ENCODE data around the gene RNF6. TPM values are rescaled to one million over a fixed set of nuclear protein-coding genes. Genes with fewer than 3 reads are reported as not detected.

RNF6 gene
- 16.9 and 25.5 TPM in 2 replicates for total RNA-seq
- long read RNA-seq, transcript RNF6-201 (5 exons, 3,282 nt) = major isoform, 49 of 87 reads
- long read RNA-seq, transcript RNF6-203 (5 exons, 3,706 nt) = minor isoform, 12 of 87 reads
- long read RNA-seq, partial matches to known transcripts = 6 of 87 reads
- long read RNA-seq, other reads (novel, unspliced or antisense) = 20 of 87 reads

DNA sequence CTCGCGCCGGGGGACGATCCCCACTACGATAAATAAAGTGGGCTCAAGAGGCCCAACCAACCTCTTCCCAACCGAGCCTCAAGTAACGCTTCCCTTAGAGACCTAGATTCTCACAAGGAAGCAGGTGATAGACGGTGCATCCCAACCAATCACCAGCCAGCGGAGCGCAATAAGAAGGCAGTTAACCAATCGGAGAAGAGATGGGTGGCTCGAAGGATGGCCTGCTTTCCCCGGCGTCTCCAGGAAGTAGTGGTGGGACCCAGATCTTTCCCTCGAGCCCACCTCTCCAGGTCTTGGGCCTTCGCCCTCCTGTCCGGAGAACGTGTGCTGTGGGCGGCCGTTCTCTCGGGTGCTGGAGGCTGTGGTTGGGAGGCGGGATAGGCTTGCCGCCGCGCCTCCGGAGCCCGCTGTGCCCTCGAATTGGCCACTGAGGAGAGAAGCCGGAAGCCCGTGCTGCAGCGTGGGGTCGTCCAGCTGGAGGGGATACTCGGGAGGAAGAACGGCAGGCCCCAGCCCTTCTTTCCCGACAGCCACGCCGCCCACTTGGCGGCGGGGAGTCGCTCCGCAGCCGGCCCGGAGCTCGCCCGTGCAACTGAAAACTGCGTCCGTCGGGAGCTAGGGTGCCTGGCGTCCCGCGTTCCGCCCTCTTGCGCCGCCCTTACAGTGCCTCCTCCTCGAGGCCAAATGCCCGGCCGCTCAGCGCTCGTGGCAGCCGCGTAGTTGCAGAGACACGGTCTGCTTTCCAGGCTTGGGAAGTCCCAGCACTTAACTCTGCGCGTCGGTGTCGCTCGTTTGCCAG lies at the start of gene RNF6:
RNF6 (minus strand) TSS at position 594 of the 799 bp plus-strand sequence. CDS start 2,665 bp downstream, outside the sequence.
- Mint-ChIP-seq H3K27me3 (ENCODE audit: low read depth) (peaks cover 5% of the 10 kb centered on the region), H3K27ac (ENCODE audit: unreplicated experiment) (peak within 1 kb of the TSS; percentile 100), H3K36me3 (ENCODE audit: low read depth) (peaks cover 7% of the 10 kb centered on the region), H3K9me3 (no peaks in the 10 kb centered on the region), H3K4me1 (peaks cover 34% of the 10 kb centered on the region), H3K4me3 (peak within 1 kb of the TSS; percentile 94)
- peak; percentile 73 for DNase-seq (ENCODE audit: low read depth, low spot score)
- TF ChIP-seq CTCF (conservative IDR thresholded peaks at IDR 0.05) = no peak

DNA sequence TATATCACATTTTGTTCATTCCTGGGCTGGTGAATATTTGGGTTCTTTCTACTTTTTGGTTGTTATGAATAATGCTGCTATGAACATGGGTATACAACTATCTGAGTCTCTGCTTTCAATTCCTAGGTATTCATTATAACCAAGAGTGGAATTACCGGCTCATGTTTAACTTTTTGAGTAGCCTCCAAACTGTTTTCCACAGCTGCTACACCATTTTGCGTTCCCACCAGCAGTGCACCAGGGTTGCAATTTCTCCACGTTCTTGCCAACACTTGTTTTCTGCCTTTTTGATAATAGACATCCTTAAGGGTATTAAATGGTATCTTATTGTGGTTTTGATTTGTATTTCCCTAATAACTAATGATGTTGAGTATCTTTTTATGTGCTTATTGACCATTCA lies 48.6 kb upstream of the RNF6 start:
- Mint-ChIP-seq H3K4me3 (no peak overlapping the region), H3K27me3 (ENCODE audit: low read depth) (no peaks in the 10 kb centered on the region), H3K27ac (ENCODE audit: unreplicated experiment) (no peak overlapping the region), H3K36me3 (ENCODE audit: low read depth) (no peaks in the 10 kb centered on the region), H3K4me1 (peaks cover 4% of the 10 kb centered on the region), H3K9me3 (no peaks in the 10 kb centered on the region)
- no peak for TF ChIP-seq CTCF (conservative IDR thresholded peaks at IDR 0.05)
- DNase-seq (ENCODE audit: low read depth, low spot score) = no peak

- H3K36me3 Mint-ChIP-seq (ENCODE audit: low read depth) = peaks cover 4% of the 10 kb centered on the region
Observed at GRCh38 chr13:26266311-26266710, 44.2 kb upstream of the RNF6 start.

GRCh38 chr13:26262156-26262555 lies 40.0 kb upstream of the RNF6 start:
- DNase-seq (ENCODE audit: low read depth, low spot score) = no peak
- H3K27ac Mint-ChIP-seq (ENCODE audit: unreplicated experiment) = no peak overlapping the region
- peaks cover 22% of the 10 kb centered on the region for H3K4me1 Mint-ChIP-seq
- no peak overlapping the region for H3K4me3 Mint-ChIP-seq
- TF ChIP-seq CTCF (conservative IDR thresholded peaks at IDR 0.05) = no peak
- H3K9me3 Mint-ChIP-seq = peaks cover 5% of the 10 kb centered on the region
- H3K27me3 Mint-ChIP-seq (ENCODE audit: low read depth) = no peaks in the 10 kb centered on the region
- peaks cover 4% of the 10 kb centered on the region for H3K36me3 Mint-ChIP-seq (ENCODE audit: low read depth)

More at GRCh38 chr13:26266311-26266710, 44.2 kb upstream of the RNF6 start:
- DNase-seq (ENCODE audit: low read depth, low spot score) = no peak
- H3K27ac Mint-ChIP-seq (ENCODE audit: unreplicated experiment) = no peak overlapping the region
- H3K27me3 Mint-ChIP-seq (ENCODE audit: low read depth) = no peaks in the 10 kb centered on the region
- TF ChIP-seq CTCF (conservative IDR thresholded peaks at IDR 0.05) = no peak
- peaks cover 4% of the 10 kb centered on the region for H3K4me1 Mint-ChIP-seq
- H3K9me3 Mint-ChIP-seq = peaks cover 5% of the 10 kb centered on the region
- H3K4me3 Mint-ChIP-seq = no peak overlapping the region

DNA sequence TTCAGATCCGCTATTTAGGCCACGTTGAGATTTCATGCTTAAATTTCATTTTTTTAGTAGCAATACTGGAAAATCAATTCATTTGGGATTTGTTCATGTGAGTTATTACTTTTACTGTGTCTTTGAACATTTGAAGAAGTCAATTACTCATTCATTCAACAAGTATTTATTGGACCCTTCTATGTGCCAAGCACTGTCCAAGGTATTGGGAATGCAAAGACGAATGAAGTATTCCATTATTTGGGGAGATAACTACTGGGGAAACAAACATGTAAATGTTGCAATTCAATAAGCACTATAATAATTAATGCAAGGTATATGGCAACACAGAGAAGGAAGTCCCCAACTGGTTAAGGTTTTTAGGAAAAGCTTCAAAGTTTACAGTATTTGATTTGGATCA lies 37.5 kb upstream of the RNF6 start:
- Mint-ChIP-seq H3K27ac (ENCODE audit: unreplicated experiment) (no peak overlapping the region), H3K4me1 (peaks cover 45% of the 10 kb centered on the region), H3K36me3 (ENCODE audit: low read depth) (peaks cover 3% of the 10 kb centered on the region), H3K4me3 (no peak overlapping the region), H3K9me3 (peaks cover 4% of the 10 kb centered on the region), H3K27me3 (ENCODE audit: low read depth) (no peaks in the 10 kb centered on the region)
- no peak for DNase-seq (ENCODE audit: low read depth, low spot score)
- TF ChIP-seq CTCF (conservative IDR thresholded peaks at IDR 0.05) = no peak
